Stimulated activated naive CD8-positive, alpha-beta T cell treated with anti-CD3 and anti-CD28 coated beads, Interleukin-15, Interleukin-2, amounts not matched to agents 100 ng/mL and 50 ng/mL, for 24 hours (primary cell): ENCODE data around the gene MYBPH.

Experiments
- H3K27ac Mint-ChIP-seq: one replicate; pipeline ENCODE4 v1.8.0; 2021; ENCODE audit warnings: mild to moderate bottlenecking, mixed read lengths
- H3K27me3 Mint-ChIP-seq: one replicate; pipeline ENCODE4 v1.8.0; 2021; ENCODE audit warnings: mixed read lengths
- H3K36me3 Mint-ChIP-seq: one replicate; pipeline ENCODE4 v1.8.0; 2021; ENCODE audit warnings: low read depth, mixed read lengths
- H3K4me1 Mint-ChIP-seq: one replicate; pipeline ENCODE4 v1.8.0; 2021; ENCODE audit warnings: low read depth, mixed read lengths
- H3K4me3 Mint-ChIP-seq: one replicate; pipeline ENCODE4 v1.8.0; 2021; ENCODE audit warnings: mild to moderate bottlenecking, mixed read lengths
- H3K9me3 Mint-ChIP-seq: one replicate; pipeline ENCODE4 v1.8.0; 2021; ENCODE audit warnings: mixed read lengths

The MYBPH gene

GRCh38 chr1:203153989-203154821 lies 21.4 kb downstream of the MYBPH start:
- Mint-ChIP-seq H3K4me1 (no peaks in the 10 kb centered on the region), H3K36me3 (no peaks in the 10 kb centered on the region), H3K4me3 (no peak overlapping the region), H3K27ac (no peak overlapping the region), H3K9me3 (peaks cover 7% of the 10 kb centered on the region), H3K27me3 (peaks cover under 1% of the 10 kb centered on the region)

GRCh38 chr1:203153051-203153988 lies 22.3 kb downstream of the MYBPH start:
- H3K36me3 Mint-ChIP-seq, result no peaks in the 10 kb centered on the region
- H3K27ac Mint-ChIP-seq, result no peak overlapping the region
- no peaks in the 10 kb centered on the region for H3K27me3 Mint-ChIP-seq
- H3K9me3 Mint-ChIP-seq, result peaks cover 4% of the 10 kb centered on the region
- H3K4me3 Mint-ChIP-seq, result no peak overlapping the region
- no peaks in the 10 kb centered on the region for H3K4me1 Mint-ChIP-seq

- Mint-ChIP-seq H3K27me3 (no peaks in the 10 kb centered on the region), H3K27ac (no peak overlapping the region), H3K4me1 (no peaks in the 10 kb centered on the region), H3K4me3 (no peak overlapping the region), H3K9me3 (no peaks in the 10 kb centered on the region), H3K36me3 (no peaks in the 10 kb centered on the region)
These were observed 23.2 kb downstream of the MYBPH start for GRCh38 chr1:203152158-203153034.

GRCh38 chr1:203151362-203152157 lies 24.1 kb downstream of the MYBPH start:
- H3K9me3 Mint-ChIP-seq, result no peaks in the 10 kb centered on the region
- H3K4me3 Mint-ChIP-seq, result no peak overlapping the region
- no peak overlapping the region for H3K27ac Mint-ChIP-seq
- no peaks in the 10 kb centered on the region for H3K36me3 Mint-ChIP-seq
- no peaks in the 10 kb centered on the region for H3K4me1 Mint-ChIP-seq
- no peaks in the 10 kb centered on the region for H3K27me3 Mint-ChIP-seq

GRCh38 chr1:203150511-203151297 lies 24.9 kb downstream of the MYBPH start:
- Mint-ChIP-seq H3K27me3 (no peaks in the 10 kb centered on the region), H3K27ac (no peak overlapping the region)

GRCh38 chr1:203149188-203149840 lies 26.3 kb downstream of the MYBPH start:
- Mint-ChIP-seq H3K27me3 (no peaks in the 10 kb centered on the region), H3K4me3 (no peak overlapping the region), H3K36me3 (no peaks in the 10 kb centered on the region), H3K27ac (no peak overlapping the region), H3K4me1 (no peaks in the 10 kb centered on the region), H3K9me3 (no peaks in the 10 kb centered on the region)

More at GRCh38 chr1:203150511-203151297, 24.9 kb downstream of the MYBPH start:
- Mint-ChIP-seq H3K9me3 (no peaks in the 10 kb centered on the region), H3K4me1 (no peaks in the 10 kb centered on the region), H3K4me3 (no peak overlapping the region), H3K36me3 (no peaks in the 10 kb centered on the region)

- no peaks in the 10 kb centered on the region for H3K9me3 Mint-ChIP-seq
- H3K36me3 Mint-ChIP-seq, result no peaks in the 10 kb centered on the region
- H3K4me3 Mint-ChIP-seq, result no peak overlapping the region
- no peaks in the 10 kb centered on the region for H3K27me3 Mint-ChIP-seq
- no peaks in the 10 kb centered on the region for H3K4me1 Mint-ChIP-seq
- no peak overlapping the region for H3K27ac Mint-ChIP-seq
These were observed 27.0 kb downstream of the MYBPH start for GRCh38 chr1:203148579-203148978.

- Mint-ChIP-seq H3K4me3 (no peak overlapping the region), H3K36me3 (no peaks in the 10 kb centered on the region), H3K9me3 (no peaks in the 10 kb centered on the region), H3K4me1 (no peaks in the 10 kb centered on the region), H3K27me3 (no peaks in the 10 kb centered on the region), H3K27ac (no peak overlapping the region)
These were observed 27.5 kb downstream of the MYBPH start for GRCh38 chr1:203148127-203148526.

GRCh38 chr1:203147376-203147775 lies 28.2 kb downstream of the MYBPH start:
- no peaks in the 10 kb centered on the region for H3K9me3 Mint-ChIP-seq
- no peaks in the 10 kb centered on the region for H3K27me3 Mint-ChIP-seq
- H3K4me3 Mint-ChIP-seq, result no peak overlapping the region
- no peaks in the 10 kb centered on the region for H3K4me1 Mint-ChIP-seq
- H3K36me3 Mint-ChIP-seq, result no peaks in the 10 kb centered on the region
- no peak overlapping the region for H3K27ac Mint-ChIP-seq

GRCh38 chr1:203146537-203146936 lies 29.1 kb downstream of the MYBPH start:
- H3K9me3 Mint-ChIP-seq, result no peaks in the 10 kb centered on the region
- H3K4me3 Mint-ChIP-seq, result no peak overlapping the region
- no peaks in the 10 kb centered on the region for H3K27me3 Mint-ChIP-seq
- H3K4me1 Mint-ChIP-seq, result no peaks in the 10 kb centered on the region
- H3K27ac Mint-ChIP-seq, result no peak overlapping the region
- H3K36me3 Mint-ChIP-seq, result no peaks in the 10 kb centered on the region

- Mint-ChIP-seq H3K27ac (no peak overlapping the region), H3K27me3 (no peaks in the 10 kb centered on the region), H3K4me1 (no peaks in the 10 kb centered on the region), H3K4me3 (no peak overlapping the region), H3K36me3 (no peaks in the 10 kb centered on the region), H3K9me3 (no peaks in the 10 kb centered on the region)
These were observed 29.6 kb downstream of the MYBPH start for GRCh38 chr1:203146042-203146369.

- Mint-ChIP-seq H3K4me1 (no peaks in the 10 kb centered on the region), H3K4me3 (no peak overlapping the region), H3K27ac (no peak overlapping the region)
These were observed 30.1 kb downstream of the MYBPH start for GRCh38 chr1:203145321-203146041.

More at GRCh38 chr1:203145321-203146041, 30.1 kb downstream of the MYBPH start:
- Mint-ChIP-seq H3K36me3 (no peaks in the 10 kb centered on the region), H3K9me3 (no peaks in the 10 kb centered on the region), H3K27me3 (no peaks in the 10 kb centered on the region)
